CD4-positive, alpha-beta T cell treated with Interleukin-17A for 4 hours (primary cell): ENCODE data around the gene POLR2J.
A peak's percentile ranks its signal among the peaks of the same experiment; 100 is the strongest.
"Not testable (repeated sequence)": the region's sequence is repeated elsewhere in the genome, so short reads cannot be mapped to it uniquely, and the experiment has no call there.

Experiments
- DNase-seq: peaks from one replicate; pipeline ENCODE4 v3.0.0-alpha.2; 2020; ENCODE audit warnings: mixed read lengths

POLR2J gene

DNA sequence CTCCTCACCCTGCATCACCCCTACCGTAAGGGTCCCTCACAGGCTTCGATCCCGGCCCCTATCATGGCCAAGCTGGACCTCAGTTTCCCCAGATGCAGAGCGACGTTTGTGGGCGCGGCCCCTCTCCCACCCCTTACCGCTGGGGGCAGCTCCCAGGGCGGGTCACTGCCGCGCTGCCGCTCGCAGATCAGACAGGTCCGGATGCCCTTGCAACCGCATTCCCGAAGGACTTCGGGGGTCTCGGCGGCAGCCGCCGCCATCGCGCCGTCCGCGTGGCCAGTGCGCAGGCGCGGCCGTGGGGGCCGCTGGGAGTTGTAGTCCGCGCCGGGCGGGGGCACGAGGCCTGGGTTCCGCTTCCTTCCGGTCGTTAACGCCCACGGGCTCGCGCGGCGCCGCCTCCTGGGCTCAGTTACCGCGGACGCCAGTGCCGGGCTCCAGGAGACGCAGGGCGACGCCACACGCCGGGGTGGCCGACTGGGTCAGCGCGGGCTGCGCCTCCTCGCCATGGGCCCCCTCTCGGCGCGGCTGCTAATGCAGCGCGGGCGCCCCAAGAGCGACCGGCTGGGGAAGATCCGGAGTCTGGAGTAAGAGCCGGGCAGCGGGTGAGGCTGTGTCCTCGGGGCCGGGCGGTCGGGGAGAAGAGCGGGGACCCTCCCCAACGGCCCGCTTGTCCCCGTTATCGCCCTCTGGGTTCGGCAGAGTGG is 14.0 kb downstream of the POLR2J start, which contains the start of the genes ALKBH4 and LRWD1:
Gene ALKBH4, minus strand, starts transcription at position 287 of the 704 bp plus-strand sequence. Its CDS starts 27 bp downstream, at position 260.
Gene LRWD1, plus strand, starts transcription at position 408 of the 704 bp plus-strand sequence. Its CDS starts 97 bp downstream, at position 505.
- peak; percentile 96 for DNase-seq

DNA sequence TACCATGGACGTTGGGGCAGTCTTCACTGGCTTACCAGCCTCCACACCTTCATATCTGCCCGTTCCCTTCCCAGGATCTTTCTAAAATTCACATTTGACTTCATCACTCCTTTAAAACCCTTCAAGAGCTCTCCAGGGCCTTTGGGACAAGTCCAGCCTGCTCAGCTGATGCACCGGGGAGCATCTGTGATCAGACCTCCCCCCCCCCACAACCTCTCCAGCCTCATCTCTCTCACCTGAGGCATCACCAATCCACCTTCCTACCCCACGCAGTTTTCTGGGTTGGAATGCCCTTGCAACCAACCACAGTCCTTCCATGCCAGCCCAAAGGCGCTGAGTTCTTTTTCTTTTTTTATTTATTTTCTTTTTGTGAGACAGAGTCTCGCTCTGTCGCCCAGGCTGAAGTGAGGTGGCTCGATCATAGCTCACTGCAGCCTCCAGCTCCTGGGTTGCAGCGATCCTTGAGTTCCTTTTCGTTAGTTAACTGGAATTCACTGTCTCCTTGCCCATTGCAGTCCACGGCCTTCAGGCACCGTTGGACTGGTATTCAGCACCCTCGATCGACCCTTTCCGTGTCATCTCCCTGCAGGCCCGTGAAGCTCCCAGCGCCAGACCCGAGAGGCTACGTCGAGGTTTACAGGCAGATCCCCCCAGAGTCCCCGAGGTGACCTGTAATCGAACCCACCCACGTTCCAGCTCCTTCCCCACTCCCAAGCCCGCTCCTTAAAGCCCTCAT is 14.7 kb downstream of the POLR2J start:
- no peak for DNase-seq

DNA sequence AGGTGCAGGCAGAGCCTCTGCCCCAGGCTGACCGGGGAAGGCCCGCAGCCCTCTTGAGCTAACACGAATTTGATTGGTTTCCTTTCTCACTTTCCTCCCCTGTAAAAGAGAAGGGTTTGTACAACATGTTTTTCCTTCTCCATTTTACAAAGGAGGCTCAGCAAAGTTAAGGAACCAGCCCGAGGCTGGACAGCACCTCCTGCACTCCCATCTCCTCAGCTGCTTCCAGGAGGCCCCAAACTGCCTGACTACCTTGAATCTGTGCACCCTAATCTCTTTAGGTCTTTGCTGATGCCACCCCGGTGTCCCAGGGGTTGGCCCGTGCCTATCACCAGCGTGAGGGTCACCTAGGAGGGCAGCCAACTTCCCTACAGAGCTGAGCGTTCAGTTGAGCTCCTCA is 18.3 kb downstream of the POLR2J start:
- DNase-seq: no peak

DNA sequence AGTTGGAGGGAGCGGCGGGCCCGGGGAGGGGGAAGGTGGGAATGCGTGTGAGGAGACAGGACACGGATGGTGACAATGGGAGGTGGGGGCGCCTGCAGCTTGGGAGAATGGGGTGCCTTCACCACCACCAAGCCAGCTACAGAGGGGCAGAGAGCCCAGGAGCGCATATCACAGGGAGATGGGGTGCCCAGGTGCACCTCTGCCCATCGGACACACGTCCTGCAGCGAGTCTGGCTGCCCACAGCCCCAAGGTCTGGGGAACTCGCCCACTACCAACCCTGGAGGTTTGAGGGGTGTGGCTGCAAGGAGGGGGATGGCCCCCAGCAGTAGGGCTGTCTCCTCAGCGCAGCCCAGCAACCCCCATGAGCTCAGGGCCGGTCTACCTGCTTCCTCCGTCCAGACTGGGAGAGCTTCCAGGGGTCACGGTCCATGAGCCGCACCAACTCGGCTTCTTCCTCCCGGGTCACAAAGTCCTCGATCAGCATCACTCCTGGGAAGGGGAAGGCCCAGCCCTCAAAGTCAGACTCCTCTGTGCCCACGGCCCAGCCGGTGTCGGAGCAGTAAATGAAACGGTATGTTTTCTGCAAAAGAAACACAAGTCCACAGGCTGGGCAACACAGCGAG is 19.4 kb downstream of the POLR2J start:
- no peak for DNase-seq

DNA sequence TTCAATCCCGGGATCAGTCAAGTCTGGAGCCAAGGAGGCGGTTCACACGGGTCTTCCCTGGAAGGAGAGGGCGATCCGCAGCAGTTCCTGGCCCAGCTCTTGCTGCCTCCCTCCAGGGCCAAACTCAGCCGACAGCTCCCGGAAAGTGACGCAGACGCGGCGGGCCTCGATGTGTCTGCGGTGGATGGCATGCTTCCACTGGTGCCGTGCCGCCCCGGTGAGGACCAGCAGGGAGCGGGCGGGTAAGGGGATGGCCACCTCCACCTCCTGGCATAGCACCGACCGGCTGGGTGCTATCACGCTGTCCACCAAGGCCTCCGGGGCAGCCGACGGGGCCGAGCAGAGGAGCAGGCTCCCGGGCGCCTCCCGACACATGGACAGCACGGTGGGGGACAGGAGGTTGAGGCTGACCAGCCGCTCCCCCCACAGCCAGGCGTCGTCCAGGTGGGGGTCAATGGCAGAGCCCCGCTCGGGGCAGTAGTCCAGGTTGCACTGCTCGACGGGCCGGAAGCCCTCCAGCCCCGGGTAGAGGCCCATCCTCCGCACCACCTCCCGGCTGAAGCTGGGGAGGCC is 21.3 kb downstream of the POLR2J start:
- no peak for DNase-seq

DNA sequence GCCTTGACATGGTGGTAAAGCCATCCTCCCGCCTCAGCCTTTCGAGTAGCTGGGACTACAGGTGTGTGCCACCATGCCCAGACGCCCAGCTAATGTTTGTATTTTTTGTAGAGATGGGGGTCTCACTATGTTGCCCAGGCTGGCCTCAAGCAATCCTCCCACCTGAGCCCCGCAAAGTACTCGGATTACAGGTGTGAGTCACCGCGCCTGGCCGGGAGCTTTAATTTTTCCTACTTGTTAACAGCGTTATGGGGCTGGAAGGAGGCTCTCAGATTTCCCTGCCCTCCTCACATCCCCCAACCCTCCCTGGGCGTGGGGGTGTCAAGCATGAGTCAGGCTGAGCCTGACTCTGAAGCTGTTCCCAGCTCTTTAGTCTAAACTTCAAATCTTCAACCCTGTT is 22.4 kb downstream of the POLR2J start:
- DNase-seq: no peak

DNA sequence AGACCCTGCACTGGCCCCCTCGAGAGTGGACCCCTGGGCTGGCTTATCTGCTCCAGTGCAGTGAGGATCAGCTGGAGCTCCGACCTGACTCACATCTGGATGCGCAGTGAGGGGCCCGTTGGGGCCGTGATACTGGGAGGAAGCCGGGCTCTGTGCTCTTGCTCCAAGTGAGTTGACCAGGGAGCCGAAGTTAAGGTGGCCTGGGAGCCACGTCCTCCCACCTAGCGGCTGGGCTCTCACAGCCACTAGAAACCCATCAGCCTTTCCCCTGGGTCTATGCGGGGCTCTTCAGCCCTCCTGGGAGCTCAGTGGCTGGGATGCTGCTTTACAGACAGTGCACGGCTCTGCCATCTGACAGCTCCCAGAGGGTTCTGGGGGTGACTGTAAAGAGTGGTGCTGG is 23.1 kb downstream of the POLR2J start:
- DNase-seq: no peak

DNA sequence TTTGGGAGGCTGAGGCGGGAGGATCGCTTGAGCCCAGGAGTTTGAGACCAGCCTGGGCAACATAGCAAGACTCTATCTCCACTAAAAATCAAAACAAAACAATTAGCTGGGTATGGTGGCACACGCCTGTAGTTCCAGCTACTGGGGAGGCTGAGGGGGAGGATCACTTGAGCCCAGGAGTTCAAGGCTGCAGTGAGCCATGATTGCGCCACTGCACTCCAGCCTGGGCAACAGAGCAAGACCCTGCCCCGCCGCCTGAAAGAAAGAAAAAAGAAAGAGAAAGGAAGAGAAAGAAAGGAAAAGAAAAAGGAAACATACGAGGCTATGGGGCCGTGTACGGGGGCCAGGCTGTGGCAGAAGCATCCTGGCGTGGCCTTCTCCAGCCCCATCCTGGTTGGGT is 23.8 kb downstream of the POLR2J start:
- DNase-seq: not testable (repeated sequence)

DNA sequence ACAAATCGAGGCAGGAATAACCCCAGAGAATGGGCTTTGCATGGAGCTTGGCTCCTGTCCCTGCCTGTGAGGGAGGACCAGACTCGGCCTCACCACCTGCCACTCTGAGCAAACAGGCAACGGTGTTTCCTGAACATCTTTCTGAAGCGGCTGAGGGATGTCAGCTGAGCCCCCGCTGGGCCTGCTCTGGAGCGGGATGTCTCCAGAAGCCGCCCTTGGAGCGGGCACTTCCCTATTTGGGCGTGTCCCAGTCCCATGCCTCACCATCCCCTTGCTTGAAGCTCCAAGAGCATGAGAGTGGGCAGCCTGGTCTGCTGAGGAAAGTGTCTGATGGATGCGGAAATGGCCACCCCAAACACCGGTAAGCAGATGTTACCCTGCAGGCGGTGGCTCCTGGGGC is 24.3 kb downstream of the POLR2J start:
- no peak for DNase-seq

DNA sequence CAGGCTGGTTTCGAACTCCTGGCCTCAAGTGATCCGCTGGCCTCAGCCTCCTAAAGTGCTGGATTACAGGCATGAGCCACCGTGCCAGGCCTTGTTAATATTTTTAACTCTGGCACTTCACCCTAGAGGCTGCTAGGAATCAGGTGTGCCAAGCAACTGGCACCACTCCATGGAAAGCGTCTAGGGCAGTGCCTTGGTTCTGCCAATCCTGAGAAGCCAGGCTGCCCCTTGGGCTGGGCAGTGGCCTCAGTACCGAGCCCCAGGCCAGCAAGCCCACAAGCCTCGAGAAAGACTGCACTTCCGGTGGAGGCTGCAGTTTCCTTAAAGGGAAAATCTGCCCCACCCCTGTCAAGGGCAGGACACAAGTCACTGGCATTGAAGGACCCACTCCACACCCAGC is 25.4 kb downstream of the POLR2J start:
- no peak for DNase-seq

DNA sequence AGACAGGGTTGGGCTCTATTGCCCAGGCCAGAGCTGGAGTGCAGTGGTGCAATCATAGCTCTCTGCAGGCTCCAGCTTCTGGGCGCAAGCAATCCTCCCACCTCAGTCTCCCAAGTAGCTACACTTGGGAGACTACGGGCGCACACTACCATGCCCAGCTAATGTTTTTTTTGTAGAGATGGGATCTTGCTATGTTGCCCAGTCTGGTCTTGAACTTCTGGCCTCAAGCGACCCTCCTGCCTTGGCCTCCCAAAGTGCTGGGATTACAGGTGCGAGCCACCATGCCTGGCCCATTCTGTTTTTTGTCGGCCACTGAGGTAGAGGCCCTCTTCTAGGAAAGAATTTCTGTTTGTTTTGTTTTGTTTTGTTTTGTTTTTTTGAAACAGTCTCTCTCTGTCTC is 26.3 kb downstream of the POLR2J start:
- no peak for DNase-seq

DNA sequence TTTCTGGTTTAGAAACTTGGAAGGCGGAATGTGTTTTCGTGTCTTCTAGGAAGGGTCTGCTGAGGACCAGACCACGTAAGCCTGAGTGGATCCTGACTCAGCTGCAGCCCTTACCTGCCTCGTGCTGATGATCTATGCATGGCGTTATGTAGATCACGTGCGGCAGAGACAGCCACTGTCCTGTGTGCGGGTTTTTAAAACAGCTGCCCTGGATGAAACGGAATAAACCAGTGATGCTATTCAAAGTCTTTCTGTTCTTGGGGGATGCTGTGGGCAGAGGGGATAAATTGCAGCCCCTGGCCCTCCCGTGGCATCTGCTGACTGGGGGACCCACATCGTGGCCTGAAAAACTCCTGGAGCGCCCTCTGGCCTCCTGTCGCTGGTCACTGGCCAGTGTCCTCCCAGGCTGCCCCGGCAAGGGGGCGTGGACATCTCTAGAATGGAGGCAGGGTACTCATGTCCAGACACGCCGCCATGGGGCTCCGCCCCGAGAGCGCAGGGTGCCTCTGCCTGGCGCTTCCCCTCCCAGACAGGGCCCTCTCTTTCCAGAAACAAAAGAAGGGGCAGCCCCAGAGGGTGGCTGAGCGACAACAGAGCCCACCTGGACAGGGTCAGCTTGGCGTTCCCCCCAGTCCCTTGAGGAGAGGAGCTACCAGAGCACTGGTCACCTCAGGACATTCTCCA is 27.2 kb downstream of the POLR2J start:
- DNase-seq: no peak

DNA sequence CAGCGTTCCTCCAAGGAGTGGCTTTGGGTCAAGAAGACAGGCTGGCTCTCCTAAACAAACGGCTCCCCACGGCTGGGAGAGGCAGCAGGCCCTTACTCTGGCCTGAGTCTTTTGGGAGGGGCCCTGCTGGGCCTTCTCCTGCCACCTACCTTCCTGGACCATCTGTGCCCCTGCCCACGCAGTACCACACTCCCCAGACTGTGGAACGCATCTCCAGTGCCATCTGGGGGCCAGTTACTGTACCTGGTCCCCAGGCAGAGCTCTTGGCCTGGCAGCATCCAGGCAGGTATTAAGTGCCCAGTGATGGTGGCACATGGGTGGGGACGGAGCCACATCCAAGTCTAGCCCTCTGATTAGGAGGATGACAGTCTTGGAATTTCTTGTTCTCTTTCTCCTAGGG is 28.5 kb downstream of the POLR2J start:
- peak; percentile 74 for DNase-seq

DNA sequence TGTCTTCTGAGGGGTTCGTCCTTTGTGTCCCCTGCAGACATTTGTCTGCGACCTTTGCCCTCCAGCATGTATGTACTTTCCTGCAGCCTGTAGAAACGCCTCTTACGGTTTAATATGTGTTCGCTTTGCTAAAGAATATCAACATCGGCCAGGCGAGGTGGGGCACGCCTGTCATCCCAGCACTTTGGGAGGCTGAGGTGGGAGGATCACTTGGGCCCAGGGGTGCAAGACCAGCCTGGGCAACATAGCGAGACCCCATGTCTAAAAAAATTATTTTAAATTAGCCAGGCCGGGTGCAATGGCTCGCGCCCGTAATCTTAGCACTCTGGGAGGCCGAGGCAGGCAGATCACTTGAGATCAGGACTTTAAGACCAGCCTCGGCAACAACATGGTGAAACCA is 29.6 kb downstream of the POLR2J start:
- DNase-seq: no peak

DNA sequence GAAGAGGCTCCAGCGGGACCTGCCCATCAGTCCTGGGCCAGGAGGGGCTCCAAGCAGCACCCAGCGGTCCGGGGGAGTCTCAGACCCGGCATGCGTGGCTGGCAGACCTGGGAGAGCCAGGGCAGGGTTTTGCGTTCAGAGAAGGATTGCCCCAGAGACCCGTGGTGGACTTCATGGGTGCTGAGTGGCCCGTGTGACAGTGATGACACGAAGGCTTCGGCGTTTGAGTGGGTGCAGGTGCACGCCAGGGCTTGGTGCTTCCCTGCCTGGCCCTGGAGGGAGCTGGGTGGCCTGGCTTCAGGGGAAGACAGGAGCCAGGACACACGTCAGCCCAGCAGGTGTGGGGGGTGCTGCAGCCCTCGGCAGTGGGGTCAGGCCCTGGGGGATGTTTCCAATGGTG is 31.4 kb downstream of the POLR2J start:
- no peak for DNase-seq

DNA sequence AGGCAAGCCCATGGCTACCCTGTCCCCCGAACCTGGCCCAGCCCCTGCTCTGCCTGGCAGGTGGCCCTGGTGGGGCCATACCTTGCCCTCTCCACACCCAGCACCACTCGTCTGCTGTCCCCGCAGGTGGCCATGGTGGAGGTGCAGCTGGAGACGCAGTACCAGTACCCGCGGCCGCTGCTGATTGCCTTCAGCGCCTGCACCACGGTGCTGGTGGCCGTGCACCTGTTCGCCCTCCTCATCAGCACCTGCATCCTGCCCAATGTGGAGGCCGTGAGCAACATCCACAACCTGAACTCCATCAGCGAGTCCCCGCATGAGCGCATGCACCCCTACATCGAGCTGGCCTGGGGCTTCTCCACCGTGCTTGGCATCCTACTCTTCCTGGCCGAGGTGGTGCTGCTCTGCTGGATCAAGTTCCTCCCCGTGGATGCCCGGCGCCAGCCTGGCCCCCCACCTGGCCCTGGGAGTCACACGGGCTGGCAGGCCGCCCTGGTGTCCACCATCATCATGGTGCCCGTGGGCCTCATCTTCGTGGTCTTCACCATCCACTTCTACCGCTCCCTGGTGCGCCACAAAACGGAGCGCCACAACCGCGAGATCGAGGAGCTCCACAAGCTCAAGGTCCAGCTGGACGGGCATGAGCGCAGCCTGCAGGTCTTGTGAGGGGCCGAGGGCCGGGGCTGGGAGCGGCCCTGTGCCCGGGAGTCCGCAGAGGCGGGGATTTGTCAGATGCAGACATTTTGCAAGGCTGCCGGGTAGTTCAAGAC is 32.1 kb downstream of the POLR2J start:
- no peak for DNase-seq

DNA sequence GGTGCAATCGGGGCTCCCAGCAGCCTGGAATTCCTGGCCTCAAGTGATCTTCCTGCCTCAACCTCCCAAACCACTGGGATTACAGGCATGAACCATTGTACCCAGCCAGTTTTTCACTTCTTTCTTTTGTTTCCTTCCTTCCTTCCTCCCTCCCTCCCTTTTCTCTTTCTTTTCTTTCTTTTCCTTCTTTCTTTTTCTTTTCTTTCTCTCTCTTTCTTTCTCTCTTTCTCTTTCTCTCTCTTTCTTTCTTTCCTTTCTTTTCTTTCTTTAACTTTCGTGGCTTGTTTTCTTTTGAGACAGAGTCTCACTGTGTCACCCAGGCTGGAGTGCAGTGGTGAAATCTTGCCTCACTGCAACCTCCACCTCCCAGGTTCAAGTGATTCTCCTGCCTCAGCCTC is 33.0 kb downstream of the POLR2J start:
- no peak for DNase-seq

DNA sequence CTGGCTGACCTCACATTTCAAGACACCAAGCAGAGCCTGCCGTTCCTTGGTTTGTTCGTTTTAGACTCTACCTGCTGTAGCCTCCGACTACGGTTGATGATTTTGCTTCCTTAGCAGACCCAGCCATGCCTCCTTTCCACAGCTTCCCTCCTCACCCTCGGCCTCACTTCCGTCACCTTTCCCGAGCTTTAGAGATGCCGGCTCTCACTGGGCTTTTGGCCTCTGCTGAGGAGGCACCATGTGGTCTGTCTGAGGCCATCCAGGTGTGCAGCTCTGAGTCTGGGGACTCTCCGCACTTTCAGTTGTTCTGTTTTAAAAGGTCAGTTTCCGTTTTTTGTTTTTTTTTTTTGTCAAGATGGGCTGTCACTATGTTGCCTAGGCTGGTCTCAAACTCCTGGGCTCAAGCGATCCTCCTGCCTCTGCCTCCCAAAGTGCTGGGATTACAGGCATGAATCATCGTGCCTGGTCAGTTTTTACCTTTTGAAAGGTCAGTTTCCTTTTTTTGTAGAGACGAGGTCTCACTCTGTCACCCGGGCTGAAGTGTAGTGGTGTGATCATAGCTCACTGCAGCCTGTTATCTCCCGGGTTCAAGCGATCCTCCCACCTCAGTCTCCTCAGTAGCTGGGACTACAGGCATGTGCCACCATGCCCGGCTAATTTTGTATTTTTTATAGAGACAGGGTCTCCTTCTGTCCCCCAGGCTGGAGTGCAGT is 33.6 kb downstream of the POLR2J start:
- DNase-seq: no peak

DNA sequence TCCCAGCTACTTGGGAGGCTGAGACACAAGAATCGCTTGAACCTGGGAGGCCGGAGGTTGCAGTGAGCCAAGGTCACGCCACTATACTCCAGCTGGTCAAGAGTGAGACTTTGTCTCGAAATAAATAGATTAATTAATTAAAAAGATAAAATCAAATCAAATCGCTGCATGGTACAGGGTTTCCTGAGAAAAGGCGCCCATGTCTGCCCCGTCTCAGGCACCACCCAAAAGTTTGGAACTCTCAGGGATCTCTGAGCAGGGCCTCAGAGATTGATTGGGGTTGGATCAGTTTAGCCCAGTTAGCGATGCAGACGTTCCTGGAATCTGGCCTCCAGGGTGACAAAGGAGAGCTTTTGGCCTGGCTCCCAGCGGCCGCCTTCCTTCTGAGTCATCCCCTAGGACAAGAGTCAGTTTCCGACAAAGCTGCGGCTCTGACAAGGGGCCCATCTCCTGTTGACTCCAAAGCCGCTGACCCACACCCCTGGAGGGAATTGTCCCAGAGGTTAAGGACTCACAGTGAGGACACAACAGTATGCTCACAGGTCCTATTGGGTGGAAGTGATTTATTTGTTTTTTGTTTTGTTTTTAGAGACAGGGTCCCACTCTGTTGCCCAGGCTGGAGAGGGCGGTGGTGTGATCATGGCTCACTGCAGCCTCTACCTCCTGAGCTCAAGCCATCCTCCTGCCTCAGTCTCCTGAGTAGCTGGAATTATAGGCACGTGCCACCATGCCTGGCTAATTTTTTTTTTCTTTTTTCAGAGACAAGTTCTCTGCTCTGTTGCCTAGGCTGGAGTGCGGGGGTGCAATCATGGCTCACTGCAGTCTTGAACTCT is 38.5 kb downstream of the POLR2J start:
- DNase-seq: no peak

DNA sequence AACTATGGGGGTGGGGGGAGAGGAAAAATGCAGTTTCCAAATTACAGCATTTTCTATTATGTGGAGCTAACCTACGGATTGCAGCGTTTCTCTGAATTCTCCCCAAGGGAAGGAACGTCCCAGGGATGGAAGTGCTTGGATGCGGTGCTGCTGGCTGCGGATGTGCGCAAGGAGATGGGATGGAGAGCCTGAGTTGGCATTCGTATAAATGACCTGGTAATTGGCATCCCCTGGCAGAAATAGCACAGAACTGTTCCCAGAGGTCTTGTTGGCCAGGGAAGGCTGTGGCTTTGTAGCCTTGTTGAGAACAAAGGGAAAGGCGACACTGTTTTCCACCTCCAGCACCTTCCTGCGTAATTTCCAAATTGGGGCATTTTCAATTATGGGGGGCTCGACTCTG is 42.6 kb downstream of the POLR2J start:
- no peak for DNase-seq
